Gastroesophageal sphincter (tissue), 4 donors: ENCODE results near the gene MYH14. TPM values are rescaled to one million over a fixed set of nuclear protein-coding genes. Genes with fewer than 3 reads are reported as not detected.
A peak's percentile ranks its signal among the peaks of the same experiment; 100 is the strongest.
"Not testable (repeated sequence)": the region's sequence is repeated elsewhere in the genome, so short reads cannot be mapped to it uniquely, and the experiment has no call there.

Experiments
- ATAC-seq: fragments of 150-250 bp; one replicate; pipeline ENCODE4 v1.9.1; 2016; ENCODE audit warnings: mild to moderate bottlenecking, moderate library complexity
- H3K27ac ChIP-seq, 4 donors: fragments of 200-600 bp; sonication (generic) in 3 of 4; 1 replicate in 3 of 4; 2 replicates in 1 of 4; pipeline ENCODE4 v1.5.1; 2016 to 2019
- H3K27me3 ChIP-seq: fragments of 200-600 bp; sonication (generic); one replicate; pipeline ENCODE4 v1.5.1; 2019
- H3K36me3 ChIP-seq, 2 donors: fragments of 200-600 bp; sonication (generic); one replicate each; pipeline ENCODE4 v1.5.1; 2019; ENCODE audit warnings: control low read depth in 1 of 2
- H3K4me1 ChIP-seq, 3 donors: fragments of 200-600 bp; sonication (generic); 1 replicate in 2 of 3; 2 replicates in 1 of 3; pipeline ENCODE4 v1.5.1; 2016 to 2019; ENCODE audit warnings: control low read depth in 2 of 3
- H3K4me3 ChIP-seq, 2 donors: fragments of 200-600 bp; sonication (generic); one replicate each; pipeline ENCODE4 v1.5.1; 2019; ENCODE audit warnings: mild to moderate bottlenecking in 1 of 2, moderate library complexity in 1 of 2
- H3K9me3 ChIP-seq, 3 donors: fragments of 200-600 bp; sonication (generic); one replicate each; pipeline ENCODE4 v1.5.1; 2017 to 2019; ENCODE audit warnings: control low read depth in 2 of 3
- CTCF ChIP-seq, 4 experiments: fragments of 200-600 bp in 2 of 4; fragments of 450-650 bp in 2 of 4; sonication (generic) in 1 of 4; IDR thresholded peaks; one replicate each; pipeline ENCODE4 v1.5.1; 2017 to 2019; ENCODE audit warnings: antibody characterized with exemption in 4 of 4, mild to moderate bottlenecking in 2 of 4, moderate library complexity in 2 of 4
- EP300 ChIP-seq: sonication (generic); formaldehyde crosslinking; IDR thresholded peaks from one replicate; pipeline ENCODE4 v1.6.1; 2017; ENCODE audit warnings: antibody characterized with exemption, mild to moderate bottlenecking
- POLR2A ChIP-seq, 2 donors: fragments of 450-650 bp; IDR thresholded peaks; one replicate each; pipeline ENCODE4 v1.6.1; 2017; ENCODE audit warnings: antibody characterized with exemption in 2 of 2, mild to moderate bottlenecking in 2 of 2, moderate library complexity in 1 of 2
- POLR2AphosphoS5 ChIP-seq: sonication (generic); formaldehyde crosslinking; IDR thresholded peaks from one replicate; pipeline ENCODE4 v1.6.1; 2017; ENCODE audit warnings: antibody characterized with exemption
- WGBS, 2 donors: methylation state at CpG; one replicate each; pipeline ENCODE4 v1.1.5; 2018; ENCODE audit warnings: low coverage in 1 of 2; 5-methylcytosine and 5-hydroxymethylcytosine counted together
- total RNA-seq, 4 donors: library from RNA; depleted of rRNA; stranded (reverse); fragments of >200 nt; gene quantifications; one replicate each; pipeline ENCODE4 v1.1.0, GENCODE V29; 2016

Gene MYH14
- total RNA-seq, 4 donors from 2014 or later = 3.5 to 10.0 (median 6.1) TPM

GRCh38 chr19:50349277-50350057 lies 146.0 kb downstream of the MYH14 start:
- TF ChIP-seq CTCF (IDR thresholded peaks at IDR 0.05) = no peak
- TF ChIP-seq POLR2A (IDR thresholded peaks at IDR 0.05) = no peak
- TF ChIP-seq EP300 = no peak
- TF ChIP-seq POLR2AphosphoS5 = no peak

GRCh38 chr19:50352242-50352641 lies 148.8 kb downstream of the MYH14 start:
- ATAC-seq = no peak

More at GRCh38 chr19:50349277-50350057, 146.0 kb downstream of the MYH14 start:
- ATAC-seq = no peak
- H3K36me3 ChIP-seq = no peaks in the 10 kb centered on the region
- H3K27ac ChIP-seq = no peak overlapping the region
- H3K27me3 ChIP-seq = peaks cover 15% of the 10 kb centered on the region
- no peak overlapping the region for H3K4me3 ChIP-seq
- no peaks in the 10 kb centered on the region for H3K4me1 ChIP-seq
- peaks cover 0 to 11% (median 0%) of the 10 kb centered on the region in 3 donors for H3K9me3 ChIP-seq
- 14 to 65% methylated on average over 1 to 12 of the region's 22 CpGs for WGBS, 2 donors

GRCh38 chr19:50353487-50353880 lies 150.1 kb downstream of the MYH14 start:
- H3K4me3 ChIP-seq, H3K27ac ChIP-seq, H3K9me3 ChIP-seq, H3K36me3 ChIP-seq, ATAC-seq: not testable (repeated sequence)
- peaks cover 37% of the 10 kb centered on the region for H3K27me3 ChIP-seq
- 85 to 100% methylated on average over 1 to 7 of the region's 7 CpGs for WGBS, 2 donors
- peaks cover 0 to 19% (median 0%) of the 10 kb centered on the region in 3 donors for H3K4me1 ChIP-seq

More at GRCh38 chr19:50352242-50352641, 148.8 kb downstream of the MYH14 start:
- 58 to 60% methylated on average over 2 to 4 of the region's 4 CpGs for WGBS, 2 donors
- Histone ChIP-seq H3K9me3 (no peaks in the 10 kb centered on the region), H3K4me3 (no peak overlapping the region), H3K36me3 (no peaks in the 10 kb centered on the region), H3K4me1 (peaks cover 0 to 7% (median 0%) of the 10 kb centered on the region in 3 donors), H3K27me3 (peaks cover 25% of the 10 kb centered on the region), H3K27ac (no peak overlapping the region)
- TF ChIP-seq CTCF (IDR thresholded peaks at IDR 0.05) (no peak), POLR2A (IDR thresholded peaks at IDR 0.05) (no peak), POLR2AphosphoS5 (no peak)

GRCh38 chr19:50356691-50357177 lies 153.3 kb downstream of the MYH14 start:
- Histone ChIP-seq H3K27ac (peak overlapping the region in 2 of 4 donors; percentile 83 to 85), H3K9me3 (no peaks in the 10 kb centered on the region), H3K4me3 (peak overlapping the region in 1 of 2 donors; percentile 53), H3K36me3 (no peaks in the 10 kb centered on the region), H3K27me3 (peaks cover 26% of the 10 kb centered on the region), H3K4me1 (peaks cover 0 to 23% (median 0%) of the 10 kb centered on the region in 3 donors)
- WGBS, 2 donors = 7 to 34% methylated on average over 7 to 12 of the region's 13 CpGs
- ATAC-seq = no peak
- no peak for TF ChIP-seq POLR2A (IDR thresholded peaks at IDR 0.05)
- TF ChIP-seq EP300 = no peak
- no peak for TF ChIP-seq CTCF (IDR thresholded peaks at IDR 0.05)

GRCh38 chr19:50357178-50358100 lies 154.0 kb downstream of the MYH14 start:
- H3K9me3 ChIP-seq = no peaks in the 10 kb centered on the region
- peaks cover 0 to 23% (median 0%) of the 10 kb centered on the region in 3 donors for H3K4me1 ChIP-seq
- TF ChIP-seq POLR2A (IDR thresholded peaks at IDR 0.05) = peak in 1 of 2 donors; percentile 18
- peak; percentile 82 to 97 (median 92) for TF ChIP-seq CTCF (IDR thresholded peaks at IDR 0.05)
- no peak for TF ChIP-seq EP300
- TF ChIP-seq POLR2AphosphoS5 = no peak
- H3K4me3 ChIP-seq = peak overlapping the region; percentile 50 to 53
- peak; percentile 84 for ATAC-seq
- peak overlapping the region; percentile 76 to 85 (median 84) for H3K27ac ChIP-seq
- H3K36me3 ChIP-seq = no peaks in the 10 kb centered on the region
- H3K27me3 ChIP-seq = peaks cover 24% of the 10 kb centered on the region
- WGBS, 2 donors = 20% methylated on average over 2 of the region's 54 CpGs; no CpG with 5 or more reads in 1 of the 2 donors
